ENCODE measurements around the gene IFNGR2. TPM values are rescaled to one million over a fixed set of nuclear protein-coding genes. Genes with fewer than 3 reads are reported as not detected.

The IFNGR2 gene
- total and polyA plus RNA-seq, 2 of the 13 experiments (the other 11 are each of a cell fraction or from before 2014, with no cell fraction given): 61.3 to 117 TPM

GRCh38 chr21:33479679-33480480, 76.7 kb downstream of the IFNGR2 start, which contains the start of gene TMEM50B (continued):
- TF ChIP-seq, protein P1, sequence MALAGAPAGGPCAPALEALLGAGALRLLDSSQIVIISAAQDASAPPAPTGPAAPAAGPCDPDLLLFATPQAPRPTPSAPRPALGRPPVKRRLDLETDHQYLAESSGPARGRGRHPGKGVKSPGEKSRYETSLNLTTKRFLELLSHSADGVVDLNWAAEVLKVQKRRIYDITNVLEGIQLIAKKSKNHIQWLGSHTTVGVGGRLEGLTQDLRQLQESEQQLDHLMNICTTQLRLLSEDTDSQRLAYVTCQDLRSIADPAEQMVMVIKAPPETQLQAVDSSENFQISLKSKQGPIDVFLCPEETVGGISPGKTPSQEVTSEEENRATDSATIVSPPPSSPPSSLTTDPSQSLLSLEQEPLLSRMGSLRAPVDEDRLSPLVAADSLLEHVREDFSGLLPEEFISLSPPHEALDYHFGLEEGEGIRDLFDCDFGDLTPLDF (CRISPR knock-in tag; IDR thresholded peaks at IDR 0.05): no peak; the same call in 1 of the 2 replicates
- no peak for TF ChIP-seq HNRNPL (IDR thresholded peaks at IDR 0.05; ENCODE audit: low read depth, low read length)
- TF ChIP-seq ZNF235 (CRISPR knock-in tag; IDR thresholded peaks at IDR 0.05; ENCODE audit: borderline replicate concordance): no peak
- TF ChIP-seq AHR (CRISPR knock-in tag; IDR thresholded peaks at IDR 0.05): peak; percentile 84; the same call in 1 of the 2 replicates
- peak; percentile 55; the same call in 1 of the 2 replicates for TF ChIP-seq KLF15 (CRISPR knock-in tag; IDR thresholded peaks at IDR 0.05; ENCODE audit: borderline replicate concordance)
- no peak for TF ChIP-seq MAFK (conservative IDR thresholded peaks at IDR 0.05 in 1 of 2, IDR thresholded peaks at IDR 0.05 in 1 of 2; ENCODE audit: low read length in 2 of 2)
- TF ChIP-seq CBFB (CRISPR knock-in tag; IDR thresholded peaks at IDR 0.05): no peak; the same call in 1 of the 2 replicates
- no peak; the same call in 1 of the 2 replicates for TF ChIP-seq ZBTB42 (CRISPR knock-in tag; IDR thresholded peaks at IDR 0.05)
- TF ChIP-seq CSRNP2 (CRISPR knock-in tag; conservative IDR thresholded peaks at IDR 0.05; ENCODE audit: low read depth): no peak
- TF ChIP-seq NAIF1 (CRISPR knock-in tag; IDR thresholded peaks at IDR 0.05; ENCODE audit: borderline replicate concordance): peak; percentile 47; the same call in 1 of the 2 replicates
- peak; percentile 39; the same call in 1 of the 2 replicates for TF ChIP-seq ZNF230 (CRISPR knock-in tag; IDR thresholded peaks at IDR 0.05)
- TF ChIP-seq ISX (CRISPR knock-in tag; conservative IDR thresholded peaks at IDR 0.05): no peak; the same call in 1 of the 2 replicates
- TF ChIP-seq ZBTB46 (CRISPR knock-in tag; IDR thresholded peaks at IDR 0.05; ENCODE audit: borderline replicate concordance): no peak
- no peak for TF ChIP-seq TAF15 (IDR thresholded peaks at IDR 0.05; ENCODE audit: low read depth, low read length, poor library complexity, severe bottlenecking)
- peak; percentile 61 for TF ChIP-seq HOXA3 (CRISPR knock-in tag; IDR thresholded peaks at IDR 0.05)
- TF ChIP-seq RORA (CRISPR knock-in tag; IDR thresholded peaks at IDR 0.05): no peak
- peak; percentile 65; the same call in 1 of the 2 replicates for TF ChIP-seq BRD4 (CRISPR knock-in tag; IDR thresholded peaks at IDR 0.05)
- no peak; the same call in 1 of the 2 replicates for TF ChIP-seq MAF1 (CRISPR knock-in tag; IDR thresholded peaks at IDR 0.05; ENCODE audit: borderline replicate concordance)
- TF ChIP-seq SSRP1 (CRISPR knock-in tag; IDR thresholded peaks at IDR 0.05): no peak
- no peak for TF ChIP-seq ZNF615 (CRISPR knock-in tag; IDR thresholded peaks at IDR 0.05; ENCODE audit: borderline replicate concordance)
- TF ChIP-seq, protein P2, sequence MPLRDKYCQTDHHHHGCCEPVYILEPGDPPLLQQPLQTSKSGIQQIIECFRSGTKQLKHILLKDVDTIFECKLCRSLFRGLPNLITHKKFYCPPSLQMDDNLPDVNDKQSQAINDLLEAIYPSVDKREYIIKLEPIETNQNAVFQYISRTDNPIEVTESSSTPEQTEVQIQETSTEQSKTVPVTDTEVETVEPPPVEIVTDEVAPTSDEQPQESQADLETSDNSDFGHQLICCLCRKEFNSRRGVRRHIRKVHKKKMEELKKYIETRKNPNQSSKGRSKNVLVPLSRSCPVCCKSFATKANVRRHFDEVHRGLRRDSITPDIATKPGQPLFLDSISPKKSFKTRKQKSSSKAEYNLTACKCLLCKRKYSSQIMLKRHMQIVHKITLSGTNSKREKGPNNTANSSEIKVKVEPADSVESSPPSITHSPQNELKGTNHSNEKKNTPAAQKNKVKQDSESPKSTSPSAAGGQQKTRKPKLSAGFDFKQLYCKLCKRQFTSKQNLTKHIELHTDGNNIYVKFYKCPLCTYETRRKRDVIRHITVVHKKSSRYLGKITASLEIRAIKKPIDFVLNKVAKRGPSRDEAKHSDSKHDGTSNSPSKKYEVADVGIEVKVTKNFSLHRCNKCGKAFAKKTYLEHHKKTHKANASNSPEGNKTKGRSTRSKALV (CRISPR knock-in tag; IDR thresholded peaks at IDR 0.05): no peak; the same call in 1 of the 2 replicates

Data from HepG2 (cell line).